K562 (cell line): Measurements from ENCODE around the gene JUN. TPM values are rescaled to one million over a fixed set of nuclear protein-coding genes. Genes with fewer than 3 reads are reported as not detected.

Experiments
- MGA ChIP-seq: fragments of 450-650 bp; IDR thresholded peaks from 2 replicates; pipeline ENCODE4 v1.6.1; 2016; ENCODE audit warnings: mild to moderate bottlenecking, moderate library complexity
- polyA plus RNA-seq, 8 experiments: library from polyadenylated mRNA; depleted of rRNA in 4 of 8; stranded (reverse) in 5 of 8; unstranded in 3 of 8; fragments of >200 nt; fragmentation: Nextera tagmentation in 2 of 8; fragmentation: Illumina TruSeq in 1 of 8; extraction: Ambion mirVana in 2 of 8; extraction: Trizol in 1 of 8; gene quantifications; 2 replicates each; pipeline versions ENCODE4 v1.2.1 to v1.2.3, GENCODE V29; 2011 to 2014; ENCODE audit warnings: inconsistent platforms in 1 of 8, missing spikeins in 1 of 8
- total RNA-seq, 7 experiments: library from RNA; depleted of rRNA in 6 of 7; stranded (reverse); fragments of >200 nt in 6 of 7; fragmentation: Illumina TruSeq in 2 of 7; extraction: Trizol in 2 of 7; gene quantifications; 2 replicates each; pipeline versions ENCODE4 v1.2.1 to v1.2.3, GENCODE V29; 2011 to 2021; ENCODE audit warnings: low replicate concordance in 1 of 7

JUN gene
- total and polyA plus RNA-seq, 9 of the 15 experiments (the other 6 are each of a cell fraction or from before 2014, with no cell fraction given) = 0.32 to 23.4 (median 4.0) TPM

GRCh38 chr1:58769809-58770320, 14.0 kb downstream of the JUN start (continued):
- no peak for TF ChIP-seq MGA
